Endodermal cell (in vitro differentiated cells): ENCODE measurements around the gene DLG2. TPM values are rescaled to one million over a fixed set of nuclear protein-coding genes. Genes with fewer than 3 reads are reported as not detected.
A peak's percentile ranks its signal among the peaks of the same experiment; 100 is the strongest.

Experiments used
- DNase-seq: peaks from one replicate; pipeline ENCODE4 v3.0.0-alpha.2; 2017
- H3K27ac ChIP-seq: 2 replicates; pipeline ENCODE4 v1.5.1; 2013; ENCODE audit warnings: mild to moderate bottlenecking, low read depth, low read length, moderate library complexity
- H3K27me3 ChIP-seq: 2 replicates; pipeline ENCODE4 v1.6.1; 2013; ENCODE audit warnings: mild to moderate bottlenecking, low read length, moderate library complexity; ENCODE audit not compliant: insufficient read depth, control insufficient read depth, poor library complexity, severe bottlenecking
- H3K36me3 ChIP-seq: 2 replicates; pipeline ENCODE4 v1.7.0; 2013; ENCODE audit warnings: mild to moderate bottlenecking, low read length, moderate library complexity; ENCODE audit not compliant: control insufficient read depth, insufficient read depth
- H3K4me1 ChIP-seq: one replicate; pipeline ENCODE4 v1.7.0; 2013; ENCODE audit warnings: low read length; ENCODE audit not compliant: control insufficient read depth, insufficient read depth
- H3K4me3 ChIP-seq: 2 replicates; pipeline ENCODE4 v1.5.1; 2013; ENCODE audit warnings: mild to moderate bottlenecking, low read length, moderate library complexity
- H3K9ac ChIP-seq: 2 replicates; pipeline ENCODE4 v1.6.1; 2013; ENCODE audit warnings: mild to moderate bottlenecking, low read length, moderate library complexity; ENCODE audit not compliant: poor library complexity, severe bottlenecking; ENCODE audit errors: extremely low read depth
- H3K9me3 ChIP-seq: 2 replicates; pipeline ENCODE4 v1.6.1; 2013; ENCODE audit warnings: mild to moderate bottlenecking, low read length, moderate library complexity; ENCODE audit not compliant: control insufficient read depth
- H3K27ac Mint-ChIP-seq: 2 replicates; pipeline ENCODE4 v1.8.0; 2020; ENCODE audit warnings: mixed read lengths
- H3K27me3 Mint-ChIP-seq: 2 replicates; pipeline ENCODE4 v1.8.0; 2021; ENCODE audit warnings: mild to moderate bottlenecking, mixed read lengths; ENCODE audit not compliant: insufficient read depth
- H3K36me3 Mint-ChIP-seq: 2 replicates; pipeline ENCODE4 v1.8.0; 2020; ENCODE audit warnings: low read depth, mixed read lengths
- H3K4me1 Mint-ChIP-seq: 2 replicates; pipeline ENCODE4 v1.8.0; 2020; ENCODE audit warnings: mixed read lengths
- H3K4me3 Mint-ChIP-seq: 2 replicates; pipeline ENCODE4 v1.8.0; 2020; ENCODE audit warnings: mild to moderate bottlenecking, moderate library complexity, mixed read lengths
- H3K9me3 Mint-ChIP-seq: 2 replicates; pipeline ENCODE4 v1.8.0; 2020; ENCODE audit warnings: mild to moderate bottlenecking, mixed read lengths
- WGBS, 2 experiments: methylation state at CpG; one replicate each; pipeline versions ENCODE4 v1.1.5 to v1.1.7; 2013; ENCODE audit warnings: missing lambda C conversion rate in 2 of 2, mixed read lengths in 1 of 2; ENCODE audit not compliant: insufficient coverage in 1 of 2, insufficient read length in 1 of 2; 5-methylcytosine and 5-hydroxymethylcytosine counted together
- total RNA-seq, 2 donors: library from RNA; stranded (reverse); fragmentation: NEBNext Ultra II Directional in 1 of 2; extraction: Animal tissue kit (Norgen Biotek cat#: 25700) in 1 of 2; gene quantifications; 2 replicates in 1 of 2; 3 replicates in 1 of 2; pipeline ENCODE4 v1.2.1, GENCODE V29; 2021
- TF ChIP-seq, protein P1 (sequence below): fragments of 200-600 bp; sonication (generic); conservative IDR thresholded peaks from 2 replicates; pipeline ENCODE4 v1.5.0; 2021; ENCODE audit warnings: antibody characterized with exemption, mild to moderate bottlenecking

The DLG2 gene
- total RNA-seq, 2 donors from 2014 or later: 9.6 to 10.6 TPM

DNA sequence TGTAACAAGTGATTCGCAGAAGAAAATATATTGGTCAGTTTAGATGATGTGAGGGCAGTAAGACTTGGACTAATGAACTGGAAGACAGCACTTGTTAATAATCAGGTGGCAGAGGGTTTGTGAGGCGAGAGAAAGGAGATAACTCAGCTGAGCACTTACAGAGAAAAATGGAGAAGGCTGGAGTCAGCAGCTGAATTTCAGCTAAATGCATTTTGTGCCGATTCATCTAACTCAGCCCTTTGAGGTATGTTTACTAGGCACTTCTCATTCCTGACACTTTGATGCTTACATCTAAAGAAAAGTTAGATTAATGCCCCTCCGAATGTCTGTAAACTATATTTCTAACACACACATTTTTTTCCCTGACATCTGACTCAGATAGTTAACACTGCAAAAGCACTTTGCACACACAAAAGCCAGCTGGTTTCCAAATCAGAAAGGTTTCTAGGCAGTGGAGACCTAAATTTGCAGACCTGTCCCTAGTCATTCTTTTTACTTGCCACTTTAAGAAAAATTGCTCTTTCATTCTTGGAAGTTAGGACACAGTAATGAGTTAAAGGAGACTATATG lies 1481.4 kb downstream of the DLG2 start:
- H3K27ac ChIP-seq: no peak overlapping the region
- H3K4me3 ChIP-seq: no peak overlapping the region
- DNase-seq: no peak
- no peaks in the 10 kb centered on the region for H3K27me3 Mint-ChIP-seq
- H3K4me1 Mint-ChIP-seq: peaks cover 34% of the 10 kb centered on the region
- H3K36me3 Mint-ChIP-seq: no peaks in the 10 kb centered on the region
- no peak overlapping the region for H3K27ac Mint-ChIP-seq
- H3K4me1 ChIP-seq: peaks cover 11% of the 10 kb centered on the region
- no peak overlapping the region for H3K4me3 Mint-ChIP-seq
- no peaks in the 10 kb centered on the region for H3K9me3 ChIP-seq
- no peaks in the 10 kb centered on the region for H3K9me3 Mint-ChIP-seq
- H3K9ac ChIP-seq: no peak overlapping the region
- no peaks in the 10 kb centered on the region for H3K36me3 ChIP-seq
- WGBS, 2 experiments: 90 to 94% methylated on average over 4 of the region's 4 CpGs
- no peaks in the 10 kb centered on the region for H3K27me3 ChIP-seq
- TF ChIP-seq, protein P1, sequence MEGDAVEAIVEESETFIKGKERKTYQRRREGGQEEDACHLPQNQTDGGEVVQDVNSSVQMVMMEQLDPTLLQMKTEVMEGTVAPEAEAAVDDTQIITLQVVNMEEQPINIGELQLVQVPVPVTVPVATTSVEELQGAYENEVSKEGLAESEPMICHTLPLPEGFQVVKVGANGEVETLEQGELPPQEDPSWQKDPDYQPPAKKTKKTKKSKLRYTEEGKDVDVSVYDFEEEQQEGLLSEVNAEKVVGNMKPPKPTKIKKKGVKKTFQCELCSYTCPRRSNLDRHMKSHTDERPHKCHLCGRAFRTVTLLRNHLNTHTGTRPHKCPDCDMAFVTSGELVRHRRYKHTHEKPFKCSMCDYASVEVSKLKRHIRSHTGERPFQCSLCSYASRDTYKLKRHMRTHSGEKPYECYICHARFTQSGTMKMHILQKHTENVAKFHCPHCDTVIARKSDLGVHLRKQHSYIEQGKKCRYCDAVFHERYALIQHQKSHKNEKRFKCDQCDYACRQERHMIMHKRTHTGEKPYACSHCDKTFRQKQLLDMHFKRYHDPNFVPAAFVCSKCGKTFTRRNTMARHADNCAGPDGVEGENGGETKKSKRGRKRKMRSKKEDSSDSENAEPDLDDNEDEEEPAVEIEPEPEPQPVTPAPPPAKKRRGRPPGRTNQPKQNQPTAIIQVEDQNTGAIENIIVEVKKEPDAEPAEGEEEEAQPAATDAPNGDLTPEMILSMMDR: no peak

DNA sequence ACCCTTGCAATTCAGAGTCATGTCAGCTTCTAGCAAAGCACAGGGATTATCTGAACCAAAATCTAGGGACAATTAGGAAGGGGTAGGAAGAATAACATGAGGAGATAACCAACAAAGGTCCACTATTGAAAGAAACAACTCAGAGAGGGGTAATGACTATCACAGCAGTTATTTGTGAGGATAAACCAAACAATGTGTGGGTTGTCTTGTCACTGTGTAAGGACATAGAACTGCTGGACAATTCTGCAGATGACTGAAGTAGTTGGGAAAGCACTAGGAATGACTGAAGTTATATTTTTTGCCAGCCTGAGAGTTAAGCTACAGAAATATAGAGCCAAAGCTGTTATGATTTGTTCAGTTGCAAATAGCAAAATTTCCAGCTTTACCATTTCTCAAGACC lies 1482.6 kb downstream of the DLG2 start:
- DNase-seq: no peak
- no peak overlapping the region for H3K4me3 Mint-ChIP-seq
- no peaks in the 10 kb centered on the region for H3K9me3 Mint-ChIP-seq
- H3K27me3 Mint-ChIP-seq: no peaks in the 10 kb centered on the region
- no peak overlapping the region for H3K27ac ChIP-seq
- H3K9me3 ChIP-seq: no peaks in the 10 kb centered on the region
- peaks cover 42% of the 10 kb centered on the region for H3K4me1 Mint-ChIP-seq
- H3K27me3 ChIP-seq: no peaks in the 10 kb centered on the region
- H3K36me3 ChIP-seq: no peaks in the 10 kb centered on the region
- TF ChIP-seq, protein P1: no peak
- H3K9ac ChIP-seq: no peak overlapping the region
- no peak overlapping the region for H3K4me3 ChIP-seq
- H3K27ac Mint-ChIP-seq: no peak overlapping the region
- H3K4me1 ChIP-seq: peaks cover 11% of the 10 kb centered on the region
- H3K36me3 Mint-ChIP-seq: no peaks in the 10 kb centered on the region

DNA sequence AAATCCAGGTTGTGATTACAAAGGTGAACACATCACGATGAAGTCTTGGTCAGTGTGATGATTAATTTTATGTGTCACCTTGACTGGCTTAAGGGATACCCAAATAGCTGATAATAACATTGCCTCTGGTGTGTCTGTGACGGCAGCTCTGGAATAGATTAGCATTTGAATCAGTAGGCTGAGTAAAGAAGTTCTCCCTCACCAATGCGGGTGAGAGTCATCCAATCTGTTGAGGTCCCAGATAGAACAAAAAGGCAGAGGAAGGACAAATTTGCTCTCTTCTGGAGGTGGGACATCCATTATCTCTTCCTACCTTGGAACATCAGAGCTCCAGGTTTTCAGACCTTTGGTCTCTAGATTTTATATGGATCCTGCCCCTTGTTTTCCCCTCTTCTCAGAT lies 1484.7 kb downstream of the DLG2 start:
- TF ChIP-seq, protein P1: no peak
- Histone ChIP-seq H3K36me3 (no peaks in the 10 kb centered on the region), H3K4me1 (peaks cover 11% of the 10 kb centered on the region), H3K9ac (no peak overlapping the region), H3K9me3 (no peaks in the 10 kb centered on the region), H3K27ac (no peak overlapping the region), H3K27me3 (no peaks in the 10 kb centered on the region), H3K4me3 (no peak overlapping the region)
- 66 to 90% methylated on average over 2 to 3 of the region's 3 CpGs for WGBS, 2 experiments
- Mint-ChIP-seq H3K4me3 (no peak overlapping the region), H3K27me3 (no peaks in the 10 kb centered on the region), H3K27ac (no peak overlapping the region), H3K36me3 (no peaks in the 10 kb centered on the region), H3K4me1 (peaks cover 54% of the 10 kb centered on the region), H3K9me3 (no peaks in the 10 kb centered on the region)
- DNase-seq: peak; percentile 48
